BJ (cell line): ENCODE results near the gene CLIC4. TPM values are rescaled to one million over a fixed set of nuclear protein-coding genes. Genes with fewer than 3 reads are reported as not detected.

Experiments used
- CTCF ChIA-PET: fragments of 350-600 bp; formaldehyde crosslinking; extraction: SDS; loops from one replicate; lab custom pipeline; 2021; ENCODE audit warnings: antibody characterized with exemption, inconsistent platforms; lab: Yijun Ruan, JAX
- POLR2A ChIA-PET: fragments of 300-600 bp; sonication (Branson Sonifier 250); formaldehyde crosslinking; extraction: SDS; loops from one replicate; lab custom pipeline; 2021; ENCODE audit warnings: antibody characterized with exemption; lab: Charles Lee
- DNase-seq: peaks from one replicate; pipeline ENCODE4 v3.0.0-alpha.2; 2011; ENCODE audit warnings: low read depth
- H3K27me3 ChIP-seq: 2 replicates; pipeline ENCODE4 v1.6.0; 2011; ENCODE audit warnings: low read length; ENCODE audit not compliant: control insufficient read depth, insufficient read depth
- H3K36me3 ChIP-seq: 2 replicates; pipeline ENCODE4 v1.5.1; 2011; ENCODE audit warnings: low read length; ENCODE audit not compliant: control insufficient read depth, insufficient read depth
- H3K4me3 ChIP-seq: 2 replicates; pipeline ENCODE4 v1.5.1; 2011; ENCODE audit warnings: low read depth, mild to moderate bottlenecking, control low read depth, low read length
- CTCF ChIP-seq: IDR thresholded peaks from 2 replicates; pipeline ENCODE4 v1.5.1; 2011; ENCODE audit warnings: low read depth, mild to moderate bottlenecking, control low read depth, inconsistent platforms, low read length, moderate library complexity; ENCODE audit not compliant: insufficient read depth
- polyA plus RNA-seq: library from polyadenylated mRNA; depleted of rRNA; stranded (reverse); fragments of >200 nt; gene quantifications from 2 replicates; pipeline ENCODE4 v1.2.3, GENCODE V29; 2011

The CLIC4 gene
- polyA plus RNA-seq, 1 experiment = 275 TPM

- H3K27me3 ChIP-seq = no peaks in the 10 kb centered on the region
- TF ChIP-seq CTCF = peak; percentile 25; the same call in 1 of the 2 replicates
- CTCF ChIA-PET = interaction anchor here (1.2 to 3.2 kb wide), 2 partner anchors 85 to 91 kb away, joined by 4 to 28 read pairs; no protein-coding TSS in a partner anchor
- DNase-seq = no peak
- no peak overlapping the region for H3K4me3 ChIP-seq
- POLR2A ChIA-PET = interaction anchor here (0.6 kb wide), 1 partner anchor 23 kb away, joined by 7 read pairs; no protein-coding TSS in a partner anchor
- H3K36me3 ChIP-seq = no peaks in the 10 kb centered on the region
Measured at GRCh38 chr1:24743404-24744211, 1.6 kb upstream of the CLIC4 start.

GRCh38 chr1:24745711-24746413 is 615 bp downstream of the CLIC4 start:
- TF ChIP-seq CTCF = no peak
- POLR2A ChIA-PET = interaction anchor here (0.8 kb wide), 1 partner anchor 86 kb away, joined by 4 read pairs; no protein-coding TSS in a partner anchor
- peak overlapping the region; percentile 92 for H3K4me3 ChIP-seq
- no peaks in the 10 kb centered on the region for H3K27me3 ChIP-seq
- DNase-seq = no peak
- H3K36me3 ChIP-seq = no peaks in the 10 kb centered on the region
- CTCF ChIA-PET = interaction anchor here (0.8 to 3.9 kb wide), 8 partner anchors 16 to 102 kb away, joined by 3 to 28 read pairs (median 6); no protein-coding TSS in a partner anchor

- POLR2A ChIA-PET = interaction anchor here (0.5 to 0.6 kb wide), 3 partner anchors 65 to 1143 kb away, joined by 3 to 5 read pairs (median 3); no protein-coding TSS in a partner anchor
- Histone ChIP-seq H3K27me3 (no peaks in the 10 kb centered on the region), H3K4me3 (peak overlapping the region; percentile 92), H3K36me3 (no peaks in the 10 kb centered on the region)
- DNase-seq = no peak
- no peak for TF ChIP-seq CTCF
- CTCF ChIA-PET = interaction anchor here (0.9 to 3.9 kb wide), 4 partner anchors 60 to 83 kb away, joined by 3 to 26 read pairs (median 4); no protein-coding TSS in a partner anchor
Measured at GRCh38 chr1:24748191-24749121, 3.2 kb downstream of the CLIC4 start.

- ChIA-PET POLR2A (interaction anchor here (0.5 kb wide), 1 partner anchor 789 kb away, joined by 3 read pairs; no protein-coding TSS in a partner anchor), CTCF (interaction anchor here (0.7 to 1.1 kb wide), 3 partner anchors 16 to 81 kb away, joined by 3 to 5 read pairs (median 3); no protein-coding TSS in a partner anchor)
- no peak overlapping the region for H3K4me3 ChIP-seq
- H3K27me3 ChIP-seq = no peaks in the 10 kb centered on the region
- no peaks in the 10 kb centered on the region for H3K36me3 ChIP-seq
- TF ChIP-seq CTCF = no peak
- no peak for DNase-seq
Measured at GRCh38 chr1:24749252-24749651, 4.0 kb downstream of the CLIC4 start.
